ENCODE measurements around the gene PKIB. TPM values are rescaled to one million over a fixed set of nuclear protein-coding genes. Genes with fewer than 3 reads are reported as not detected.

Gene PKIB
- total RNA-seq, 1 donor from 2014 or later = 15.3 TPM

GRCh38 chr6:122753000-122753687 is 142.9 kb downstream of the PKIB start:
- TF ChIP-seq CTCF (IDR thresholded peaks at IDR 0.05; ENCODE audit: insufficient read depth, low read length, poor library complexity, severe bottlenecking) = no peak

GRCh38 chr6:122753688-122754056 is 143.5 kb downstream of the PKIB start:
- DNase-seq (ENCODE audit: low read depth) = no peak
- no peak for TF ChIP-seq CTCF (IDR thresholded peaks at IDR 0.05; ENCODE audit: insufficient read depth, low read length, poor library complexity, severe bottlenecking)
- Histone ChIP-seq H3K36me3 (ENCODE audit: control insufficient read depth, insufficient read depth, low read length) (no peaks in the 10 kb centered on the region), H3K27me3 (ENCODE audit: control insufficient read depth, insufficient read depth, low read length) (no peaks in the 10 kb centered on the region), H3K4me3 (ENCODE audit: low read depth, low read length) (no peak overlapping the region)

More at GRCh38 chr6:122753000-122753687, 142.9 kb downstream of the PKIB start:
- H3K27me3 ChIP-seq (ENCODE audit: control insufficient read depth, insufficient read depth, low read length) = no peaks in the 10 kb centered on the region
- H3K4me3 ChIP-seq (ENCODE audit: low read depth, low read length) = no peak overlapping the region
- no peak for DNase-seq (ENCODE audit: low read depth)
- H3K36me3 ChIP-seq (ENCODE audit: control insufficient read depth, insufficient read depth, low read length) = no peaks in the 10 kb centered on the region

GRCh38 chr6:122754191-122754731 is 144.1 kb downstream of the PKIB start:
- H3K36me3 ChIP-seq (ENCODE audit: control insufficient read depth, insufficient read depth, low read length) = no peaks in the 10 kb centered on the region
- no peak for DNase-seq (ENCODE audit: low read depth)
- no peaks in the 10 kb centered on the region for H3K27me3 ChIP-seq (ENCODE audit: control insufficient read depth, insufficient read depth, low read length)
- H3K4me3 ChIP-seq (ENCODE audit: low read depth, low read length) = no peak overlapping the region
- no peak for TF ChIP-seq CTCF (IDR thresholded peaks at IDR 0.05; ENCODE audit: insufficient read depth, low read length, poor library complexity, severe bottlenecking)

GRCh38 chr6:122755901-122756300 is 145.7 kb downstream of the PKIB start:
- Histone ChIP-seq H3K27me3 (ENCODE audit: control insufficient read depth, insufficient read depth, low read length) (no peaks in the 10 kb centered on the region), H3K36me3 (ENCODE audit: control insufficient read depth, insufficient read depth, low read length) (no peaks in the 10 kb centered on the region), H3K4me3 (ENCODE audit: low read depth, low read length) (no peak overlapping the region)
- no peak for DNase-seq (ENCODE audit: low read depth)
- no peak for TF ChIP-seq CTCF (IDR thresholded peaks at IDR 0.05; ENCODE audit: insufficient read depth, low read length, poor library complexity, severe bottlenecking)

GRCh38 chr6:122758927-122759334 is 148.7 kb downstream of the PKIB start:
- no peak for DNase-seq (ENCODE audit: low read depth)
- TF ChIP-seq CTCF (IDR thresholded peaks at IDR 0.05; ENCODE audit: insufficient read depth, low read length, poor library complexity, severe bottlenecking) = no peak

GRCh38 chr6:122760330-122760729 is 150.1 kb downstream of the PKIB start:
- no peak for DNase-seq (ENCODE audit: low read depth)
- Histone ChIP-seq H3K27me3 (ENCODE audit: control insufficient read depth, insufficient read depth, low read length) (no peaks in the 10 kb centered on the region), H3K36me3 (ENCODE audit: control insufficient read depth, insufficient read depth, low read length) (no peaks in the 10 kb centered on the region), H3K4me3 (ENCODE audit: low read depth, low read length) (no peak overlapping the region)
- no peak for TF ChIP-seq CTCF (IDR thresholded peaks at IDR 0.05; ENCODE audit: insufficient read depth, low read length, poor library complexity, severe bottlenecking)

More at GRCh38 chr6:122758927-122759334, 148.7 kb downstream of the PKIB start:
- Histone ChIP-seq H3K36me3 (ENCODE audit: control insufficient read depth, insufficient read depth, low read length) (no peaks in the 10 kb centered on the region), H3K27me3 (ENCODE audit: control insufficient read depth, insufficient read depth, low read length) (no peaks in the 10 kb centered on the region), H3K4me3 (ENCODE audit: low read depth, low read length) (no peak overlapping the region)

Measured in kidney epithelial cell (primary cell).